Esophagus (tissue), 2 donors: ENCODE results near the gene IL37. TPM values are rescaled to one million over a fixed set of nuclear protein-coding genes. Genes with fewer than 3 reads are reported as not detected.
A peak's percentile ranks its signal among the peaks of the same experiment; 100 is the strongest.
"Not testable (repeated sequence)": the region's sequence is repeated elsewhere in the genome, so short reads cannot be mapped to it uniquely, and the experiment has no call there.

Experiments
- H3K27ac ChIP-seq, 2 donors: one replicate each; pipeline ENCODE4 v1.5.1; 2013; ENCODE audit warnings: low read depth in 2 of 2, mild to moderate bottlenecking in 2 of 2, inconsistent platforms in 1 of 2, low read length in 1 of 2, moderate library complexity in 1 of 2
- H3K27me3 ChIP-seq, 2 donors: one replicate each; pipeline ENCODE4 v1.6.1; 2013; ENCODE audit warnings: low read length in 2 of 2, control low read depth in 1 of 2, mild to moderate bottlenecking in 1 of 2; ENCODE audit not compliant: insufficient read depth in 2 of 2, control insufficient read depth in 1 of 2
- H3K36me3 ChIP-seq, 2 donors: one replicate each; pipeline ENCODE4 v1.6.1; 2013; ENCODE audit warnings: low read length in 1 of 2; ENCODE audit not compliant: control insufficient read depth in 2 of 2, insufficient read depth in 2 of 2
- H3K4me1 ChIP-seq, 2 donors: one replicate each; pipeline ENCODE4 v1.6.1; 2013; ENCODE audit warnings: low read length in 1 of 2; ENCODE audit not compliant: control insufficient read depth in 2 of 2, insufficient read depth in 2 of 2
- H3K4me3 ChIP-seq, 2 donors: one replicate each; pipeline ENCODE4 v1.5.1; 2013; ENCODE audit warnings: low read length in 2 of 2, mild to moderate bottlenecking in 2 of 2, low read depth in 1 of 2, moderate library complexity in 1 of 2
- H3K9me3 ChIP-seq, 2 donors: one replicate each; pipeline ENCODE4 v1.6.1; 2013; ENCODE audit warnings: mild to moderate bottlenecking in 2 of 2, low read depth in 1 of 2, low read length in 1 of 2, moderate library complexity in 1 of 2; ENCODE audit not compliant: control insufficient read depth in 2 of 2, insufficient read depth in 1 of 2
- WGBS, 2 donors: extraction: QIAGEN DNeasy Blood & Tissue Kit; methylation state at CpG; one replicate each; pipeline ENCODE4 v1.1.7; 2013; 5-methylcytosine and 5-hydroxymethylcytosine counted together
- polyA plus RNA-seq, 2 donors: library from polyadenylated mRNA; stranded (reverse); fragments of 200-250 nt; gene quantifications; one replicate each; pipeline ENCODE4 v1.2.3, GENCODE V29; 2013
- donor health status: healthy with polysubstance abuse.
- donor health status: Bipolar disorder and iron deficiency.

Gene IL37
- polyA plus RNA-seq, 2 donors, result 0.06 to 0.12 TPM

- H3K27ac ChIP-seq, result no peak overlapping the region
- H3K4me3 ChIP-seq, result no peak overlapping the region
- peaks cover 2 to 18% of the 10 kb centered on the region in 2 donors for H3K4me1 ChIP-seq
- no peaks in the 10 kb centered on the region for H3K9me3 ChIP-seq
- whole genome bisulfite sequencing, 2 donors, result 66 to 82% methylated on average over 2 of the region's 2 CpGs
- no peaks in the 10 kb centered on the region for H3K36me3 ChIP-seq
- H3K27me3 ChIP-seq, result no peaks in the 10 kb centered on the region
These were observed 22.8 kb upstream of the IL37 start for GRCh38 chr2:112887964-112888749.

GRCh38 chr2:112889976-112890375 is 21.0 kb upstream of the IL37 start:
- Histone ChIP-seq H3K36me3 (no peaks in the 10 kb centered on the region), H3K27ac (no peak overlapping the region), H3K4me3 (no peak overlapping the region), H3K9me3 (no peaks in the 10 kb centered on the region), H3K4me1 (peaks cover 2 to 24% of the 10 kb centered on the region in 2 donors), H3K27me3 (no peaks in the 10 kb centered on the region)
- WGBS, 2 donors, result 95 to 97% methylated on average over 1 of the region's 1 CpG

- H3K9me3 ChIP-seq, result no peaks in the 10 kb centered on the region
- no peak overlapping the region for H3K4me3 ChIP-seq
- H3K27me3 ChIP-seq, result no peaks in the 10 kb centered on the region
- H3K4me1 ChIP-seq, result peaks cover 2 to 24% of the 10 kb centered on the region in 2 donors
- no peaks in the 10 kb centered on the region for H3K36me3 ChIP-seq
- WGBS, 2 donors, result 62 to 67% methylated on average over 6 of the region's 6 CpGs
- peak overlapping the region; percentile 72 to 75 for H3K27ac ChIP-seq
These were observed 19.6 kb upstream of the IL37 start for GRCh38 chr2:112891385-112891831.

- Histone ChIP-seq H3K4me1 (peaks cover 2 to 24% of the 10 kb centered on the region in 2 donors), H3K9me3 (no peaks in the 10 kb centered on the region), H3K36me3 (no peaks in the 10 kb centered on the region), H3K4me3 (no peak overlapping the region), H3K27ac (no peak overlapping the region), H3K27me3 (no peaks in the 10 kb centered on the region)
- 75 to 79% methylated on average over 2 of the region's 2 CpGs for WGBS, 2 donors
These were observed 17.2 kb upstream of the IL37 start for GRCh38 chr2:112893752-112894151.

GRCh38 chr2:112896909-112897623 is 13.9 kb upstream of the IL37 start:
- WGBS, 2 donors, result 78 to 84% methylated on average over 8 of the region's 8 CpGs

GRCh38 chr2:112897624-112897978 is 13.4 kb upstream of the IL37 start:
- 81 to 93% methylated on average over 3 of the region's 3 CpGs for WGBS, 2 donors
- H3K4me1 ChIP-seq, result peaks cover 0 to 9% of the 10 kb centered on the region in 2 donors
- no peak overlapping the region for H3K27ac ChIP-seq
- no peaks in the 10 kb centered on the region for H3K27me3 ChIP-seq
- no peaks in the 10 kb centered on the region for H3K9me3 ChIP-seq
- no peak overlapping the region for H3K4me3 ChIP-seq
- H3K36me3 ChIP-seq, result no peaks in the 10 kb centered on the region

More at GRCh38 chr2:112896909-112897623, 13.9 kb upstream of the IL37 start:
- no peak overlapping the region for H3K4me3 ChIP-seq
- no peaks in the 10 kb centered on the region for H3K36me3 ChIP-seq
- no peaks in the 10 kb centered on the region for H3K9me3 ChIP-seq
- H3K4me1 ChIP-seq, result peaks cover 0 to 13% of the 10 kb centered on the region in 2 donors
- no peak overlapping the region for H3K27ac ChIP-seq
- H3K27me3 ChIP-seq, result no peaks in the 10 kb centered on the region

- not testable (repeated sequence) for H3K4me1 ChIP-seq
These were observed 9.4 kb upstream of the IL37 start for GRCh38 chr2:112901431-112902065.

GRCh38 chr2:112902816-112903215 is 8.1 kb upstream of the IL37 start:
- Histone ChIP-seq H3K4me1 (no peaks in the 10 kb centered on the region), H3K9me3 (no peaks in the 10 kb centered on the region), H3K36me3 (no peaks in the 10 kb centered on the region), H3K27me3 (no peaks in the 10 kb centered on the region), H3K27ac (no peak overlapping the region), H3K4me3 (no peak overlapping the region)
- WGBS, 2 donors, result 87 to 90% methylated on average over 2 of the region's 2 CpGs

More at GRCh38 chr2:112901431-112902065, 9.4 kb upstream of the IL37 start:
- H3K27ac ChIP-seq, H3K36me3 ChIP-seq, H3K9me3 ChIP-seq, H3K27me3 ChIP-seq, H3K4me3 ChIP-seq: not testable (repeated sequence)
- 86 to 96% methylated on average over 3 of the region's 3 CpGs for WGBS, 2 donors

- no peak overlapping the region for H3K4me3 ChIP-seq
- no peaks in the 10 kb centered on the region for H3K36me3 ChIP-seq
- H3K9me3 ChIP-seq, result no peaks in the 10 kb centered on the region
- WGBS, 2 donors, result 85 to 89% methylated on average over 5 of the region's 5 CpGs
- H3K27ac ChIP-seq, result no peak overlapping the region
- no peaks in the 10 kb centered on the region for H3K27me3 ChIP-seq
- no peaks in the 10 kb centered on the region for H3K4me1 ChIP-seq
These were observed 6.1 kb upstream of the IL37 start for GRCh38 chr2:112904883-112905282.
